ENCODE data around the gene IGFBPL1.
"Not testable (repeated sequence)": the region's sequence is repeated elsewhere in the genome, so short reads cannot be mapped to it uniquely, and the experiment has no call there.

The IGFBPL1 gene

DNA sequence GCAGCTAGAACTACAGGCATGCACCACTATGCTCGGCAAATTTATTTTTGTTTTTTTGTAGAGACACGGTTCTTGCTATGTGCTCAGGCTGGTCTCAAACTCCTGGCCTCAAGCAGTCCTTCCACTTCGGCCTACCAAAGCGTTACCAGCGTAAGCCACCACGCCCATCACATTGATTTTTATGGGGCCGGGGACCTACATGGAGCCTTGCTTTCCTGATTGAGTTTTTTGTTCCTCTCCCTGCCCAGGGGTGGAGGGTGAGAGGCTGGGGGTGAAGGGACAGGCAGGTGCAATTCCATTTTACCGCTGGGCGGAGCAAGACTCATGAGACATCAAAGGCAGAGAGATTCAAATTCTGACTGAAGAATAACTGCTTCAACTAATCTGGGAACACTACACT, 29.8 kb downstream of the IGFBPL1 start:
- DNase-seq: no peak

DNA sequence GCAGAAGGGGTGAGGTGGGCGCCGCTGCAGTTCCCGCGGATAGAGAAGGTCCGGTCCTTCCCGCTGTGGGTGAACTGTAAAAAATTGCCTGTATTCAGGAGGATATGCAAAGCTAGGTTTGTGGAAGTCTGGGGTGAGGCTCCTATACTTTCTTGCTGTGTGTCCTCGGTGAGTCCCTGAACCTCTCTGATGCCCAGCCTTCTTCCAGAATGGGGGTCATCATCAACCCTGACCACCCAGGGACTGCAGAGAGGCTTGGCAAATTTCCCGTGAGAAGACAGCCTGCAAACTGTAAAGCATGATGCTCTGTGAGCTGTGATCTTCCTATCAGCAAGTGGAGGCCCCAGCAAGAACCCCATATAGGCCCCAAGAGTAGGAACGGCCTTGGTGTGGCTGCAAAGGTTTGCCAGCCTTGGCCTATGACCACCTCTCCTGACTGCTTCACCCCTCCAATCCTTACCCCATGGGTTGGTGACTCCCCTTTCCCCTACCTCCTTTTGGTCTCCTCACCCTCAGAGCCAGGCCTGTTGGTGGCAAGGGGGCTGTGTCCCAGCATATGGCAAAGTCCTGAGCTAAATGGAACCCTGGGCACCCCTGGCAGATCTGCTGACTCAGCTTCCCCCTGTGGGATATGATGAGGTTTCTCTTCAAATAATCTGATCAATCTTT, 31.0 kb downstream of the IGFBPL1 start:
- no peak for DNase-seq

DNA sequence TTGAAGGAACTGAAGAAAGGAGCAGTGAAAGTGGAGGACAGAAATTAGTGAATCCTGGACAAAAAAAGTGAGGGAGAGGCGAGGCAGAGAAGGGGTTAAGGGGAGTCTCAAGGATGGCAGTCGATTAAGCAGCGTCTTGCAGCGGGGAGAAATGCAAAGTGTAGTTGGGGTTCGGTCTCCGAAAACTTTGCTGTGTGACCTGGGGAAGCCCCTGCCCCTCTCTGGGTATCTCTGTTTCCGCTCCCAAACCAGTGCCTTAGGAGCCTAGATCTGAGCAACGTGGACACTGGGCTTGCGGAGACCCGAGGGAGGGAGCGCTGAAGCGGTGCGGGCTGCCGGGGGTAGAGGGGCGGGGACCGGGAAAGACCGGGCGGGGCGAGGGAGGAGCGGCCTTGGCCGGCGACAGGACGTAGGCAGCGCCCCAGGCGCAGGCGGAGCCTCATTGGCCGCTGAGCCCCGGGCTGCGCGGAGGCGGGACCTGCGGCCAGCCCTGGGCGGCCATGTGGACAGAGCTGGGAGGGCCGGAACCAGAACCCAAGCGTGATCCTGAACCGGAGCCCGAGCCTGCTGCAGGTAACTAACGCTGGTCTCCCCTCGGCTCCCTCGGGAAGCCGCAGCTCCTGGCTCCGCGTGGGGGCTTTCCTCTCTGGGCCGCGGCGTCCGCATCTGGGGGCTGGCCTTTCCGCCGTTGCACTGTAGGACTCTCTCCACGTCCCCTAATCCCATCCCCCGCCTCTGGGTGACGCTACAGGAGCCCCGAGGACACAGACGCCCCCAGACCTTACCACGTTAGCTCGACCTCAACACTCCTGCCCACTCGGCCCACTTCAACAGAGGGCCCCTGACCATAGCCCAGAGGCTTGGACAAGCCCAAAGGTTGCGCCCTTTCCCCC, 31.8 kb downstream of the IGFBPL1 start, which contains the start of gene ALDH1B1:
TSS of gene ALDH1B1 (plus strand) at position 468 of the 893 bp plus-strand sequence. CDS start 3,047 bp downstream, outside the sequence.
- peak; percentile 87 for DNase-seq

DNA sequence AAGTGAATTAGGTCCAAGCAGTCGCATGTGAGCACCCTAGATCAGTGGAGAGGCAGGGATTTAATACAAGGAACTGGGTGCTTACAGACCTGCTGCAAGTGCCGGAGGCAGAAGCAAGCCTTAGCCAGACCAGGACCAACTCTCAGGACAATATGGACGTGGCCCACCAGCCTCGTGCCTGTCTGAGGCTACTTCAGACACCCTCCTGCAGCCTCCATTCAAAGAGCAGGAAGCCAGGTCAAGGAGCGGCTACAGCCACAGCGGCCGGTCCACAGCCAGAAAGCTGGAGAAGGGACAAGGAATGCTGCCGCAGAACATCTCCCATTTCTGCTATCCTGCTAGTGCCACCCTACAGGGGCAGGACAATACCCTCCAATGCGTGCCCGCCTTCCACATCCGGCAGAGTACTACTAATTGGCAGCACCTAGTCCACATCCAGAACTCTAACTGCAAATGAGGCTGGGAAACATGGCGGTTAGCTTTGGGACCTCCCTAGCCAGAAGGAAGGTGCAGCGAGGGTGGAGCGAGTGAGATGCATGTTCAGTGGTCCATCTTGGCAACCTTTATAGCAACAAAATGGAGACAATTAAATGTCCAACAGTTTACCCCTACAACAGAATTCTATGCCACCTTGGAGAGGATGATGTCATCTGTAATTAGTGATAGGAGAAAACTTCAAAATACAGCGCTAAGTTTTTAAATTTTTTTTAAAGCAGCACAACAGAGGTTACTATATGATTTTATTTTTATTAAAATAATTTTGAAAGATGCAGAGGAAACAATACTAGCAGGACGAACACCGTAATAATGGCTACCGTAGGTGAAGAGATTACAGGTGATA, 32.8 kb downstream of the IGFBPL1 start:
- no peak for DNase-seq

DNA sequence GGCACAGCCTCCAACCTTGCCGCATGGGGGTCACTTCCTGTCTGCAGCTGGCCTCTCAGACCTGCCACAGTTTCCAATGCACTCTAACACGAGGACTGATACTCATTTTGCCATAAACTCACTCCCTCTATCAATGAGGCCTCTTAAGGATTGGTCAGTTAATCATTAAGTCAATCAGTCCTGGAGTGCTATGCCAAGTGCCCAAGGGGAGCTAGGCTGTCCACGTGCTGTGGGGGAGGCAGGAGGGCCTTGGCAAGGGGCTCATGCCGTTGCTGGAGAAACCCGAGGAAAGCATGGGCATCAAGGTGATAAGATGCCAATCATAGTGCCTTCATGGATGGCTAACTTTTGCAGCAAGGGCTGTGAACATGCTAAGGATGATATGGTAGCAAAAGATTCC, 33.4 kb downstream of the IGFBPL1 start:
- DNase-seq: no peak

DNA sequence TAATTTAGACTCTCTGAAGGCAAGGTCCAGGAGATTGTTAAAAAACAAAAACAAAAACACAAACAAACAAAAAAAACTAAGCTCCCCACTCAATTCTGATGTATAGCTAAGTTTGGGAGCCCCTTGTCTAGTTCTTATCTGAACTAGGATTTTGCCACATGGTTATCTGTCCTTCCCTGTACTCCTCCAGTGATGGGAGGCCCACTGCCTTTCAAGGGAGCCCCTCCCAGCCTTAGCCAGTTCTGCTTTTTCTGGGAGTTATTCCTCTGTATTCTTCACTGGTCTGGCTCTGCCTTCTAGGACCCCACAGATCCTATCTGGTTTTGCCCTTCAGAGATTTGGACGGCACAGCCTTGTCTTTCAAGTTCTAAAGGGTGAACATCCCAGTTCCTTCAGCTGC, 33.8 kb downstream of the IGFBPL1 start:
- DNase-seq: no peak

DNA sequence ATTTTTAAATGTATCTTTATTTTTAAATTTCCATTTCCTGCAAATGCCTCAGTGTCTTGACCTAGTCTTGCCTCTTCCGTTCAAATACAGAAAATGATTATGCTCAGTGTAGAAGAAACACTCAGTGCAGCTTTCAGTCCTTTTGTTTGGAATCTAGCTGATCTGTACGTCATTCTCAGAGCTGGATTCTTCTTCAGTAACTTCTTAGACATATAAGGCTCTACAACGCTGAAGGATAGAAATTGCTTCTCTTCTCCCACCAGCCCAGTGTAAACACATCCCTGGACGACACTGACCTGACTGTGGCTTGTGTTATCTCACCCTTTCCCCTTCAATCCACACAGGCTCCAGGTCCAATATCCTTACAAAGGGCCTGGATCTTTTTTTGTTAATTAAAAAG, 34.9 kb downstream of the IGFBPL1 start:
- DNase-seq: no peak

DNA sequence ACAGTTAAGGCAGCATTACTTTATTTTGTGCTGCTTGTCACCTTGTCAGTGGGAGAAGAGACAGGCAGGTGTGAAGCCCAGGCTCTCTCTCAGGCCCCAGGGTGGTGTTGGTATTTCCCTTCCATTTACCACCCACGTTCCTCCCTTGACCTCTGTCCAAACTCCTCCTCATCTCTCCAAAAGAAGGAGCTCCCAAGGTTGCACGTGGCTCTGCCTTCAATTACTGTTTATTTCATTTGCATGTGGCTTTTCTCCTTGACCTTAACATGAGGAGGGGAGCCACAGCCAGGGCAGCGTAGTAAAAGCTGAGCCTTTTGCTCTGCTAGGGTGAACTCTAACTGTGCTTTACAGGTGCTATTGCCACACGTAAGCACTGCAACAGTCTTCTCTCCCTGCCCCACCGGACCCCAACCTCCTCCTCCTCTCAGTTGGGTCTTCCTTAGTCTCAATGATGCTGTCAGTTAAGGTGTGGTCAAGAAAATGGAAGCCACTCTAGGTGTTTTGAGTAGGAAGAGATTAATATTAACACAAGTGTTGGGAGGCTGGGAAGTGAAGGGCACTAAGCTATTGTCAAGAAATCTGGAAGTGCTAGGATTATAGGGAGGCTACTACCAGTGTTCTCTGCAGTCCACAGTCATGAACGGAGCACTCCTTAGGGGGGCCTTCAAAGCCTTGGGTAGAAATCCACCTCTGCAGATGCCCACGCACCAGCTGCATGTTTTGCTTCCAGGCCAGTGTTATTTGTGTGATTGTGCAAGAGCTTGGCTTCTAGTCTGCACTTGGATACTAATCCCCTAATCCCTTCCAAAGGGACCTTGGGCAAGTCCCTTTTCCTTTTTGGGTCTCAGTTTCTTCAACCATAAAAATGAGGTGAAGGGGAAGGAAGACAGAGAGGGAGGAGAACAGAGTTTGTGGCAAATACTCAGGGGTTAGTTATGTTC, 35.7 kb downstream of the IGFBPL1 start:
- no peak for DNase-seq

DNA sequence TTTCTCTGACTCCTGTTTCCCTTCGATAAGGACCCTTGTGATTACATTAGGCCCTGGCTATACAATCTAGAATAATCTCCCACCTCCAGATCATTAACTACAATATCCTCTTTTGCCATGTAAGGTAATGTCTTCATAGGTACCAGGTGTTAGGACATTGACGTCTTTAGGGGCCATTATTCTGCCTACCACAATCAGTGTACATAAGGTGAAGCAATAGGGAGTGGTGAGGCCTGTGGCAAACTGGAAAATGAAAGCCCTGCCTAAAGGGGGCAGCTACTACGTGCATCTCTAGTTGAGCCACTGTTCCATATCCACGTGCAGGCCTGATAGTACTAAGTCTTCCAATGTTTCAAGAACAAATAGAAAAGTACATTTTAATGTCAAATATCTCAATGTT, 36.5 kb downstream of the IGFBPL1 start:
- DNase-seq: no peak

DNA sequence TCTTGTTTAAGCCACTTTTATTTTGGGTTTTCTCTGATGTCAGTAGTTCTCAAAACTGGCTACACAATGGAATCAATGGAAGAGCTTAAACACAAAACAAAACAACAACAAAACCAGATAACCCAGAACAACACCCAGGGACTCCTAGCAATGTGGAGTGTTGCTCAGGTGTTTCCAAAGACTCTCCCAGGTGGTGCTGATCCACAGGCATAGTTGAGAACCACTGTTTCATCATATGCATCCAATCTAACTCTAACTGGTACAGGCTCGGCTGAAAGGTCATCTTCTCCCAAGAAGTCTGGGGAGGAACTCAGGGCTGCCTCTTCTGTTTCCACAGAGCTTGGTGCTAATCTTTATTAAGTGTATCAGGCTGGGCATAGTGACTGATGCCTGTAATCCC, 37.2 kb downstream of the IGFBPL1 start:
- DNase-seq: no peak

DNA sequence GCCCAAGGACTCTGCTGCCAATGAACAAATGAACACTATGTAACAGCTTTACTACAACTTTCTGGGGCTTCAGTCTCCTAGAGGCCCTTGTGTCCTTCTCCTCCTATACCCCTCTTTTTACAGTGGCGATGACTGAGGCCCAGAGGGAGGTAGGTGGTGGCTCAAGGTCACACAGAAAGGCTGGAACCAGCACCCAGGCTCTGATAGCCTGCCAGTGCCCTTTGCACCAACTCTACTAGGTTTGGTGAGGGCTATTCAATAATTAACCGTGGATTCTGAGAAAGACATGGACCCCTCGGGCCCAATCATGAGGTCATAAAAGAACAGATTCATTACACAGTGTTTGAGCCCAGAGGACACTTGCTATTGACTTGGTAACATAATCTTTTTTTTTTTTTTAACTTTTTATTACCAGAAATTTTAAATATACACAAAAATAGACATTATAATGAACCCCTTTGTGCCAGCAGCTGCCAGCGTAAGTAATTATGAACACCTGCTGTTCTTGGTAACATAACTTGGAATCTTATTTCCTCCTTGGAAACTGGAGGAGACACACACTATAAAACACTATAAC, 37.8 kb downstream of the IGFBPL1 start:
- DNase-seq: no peak

DNA sequence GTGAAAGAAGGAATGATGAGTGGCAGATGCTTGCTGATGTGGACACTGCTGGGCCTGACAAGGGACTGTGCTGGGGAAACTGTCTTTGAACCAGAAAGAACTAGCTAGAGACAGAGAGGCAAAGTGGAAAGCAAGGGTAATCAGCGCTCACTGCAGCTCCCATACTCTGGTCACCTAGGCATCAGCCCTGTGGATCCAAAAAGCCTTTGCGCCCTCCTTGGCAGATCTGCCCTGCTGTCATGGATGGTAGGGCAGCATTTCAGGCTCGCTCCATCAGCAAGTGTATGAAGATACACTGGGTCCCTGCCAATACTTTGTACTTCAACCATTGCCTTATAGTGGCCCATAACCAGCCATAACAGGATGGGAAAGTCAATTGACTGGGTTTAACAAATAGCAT, 38.4 kb downstream of the IGFBPL1 start:
- DNase-seq: no peak

DNA sequence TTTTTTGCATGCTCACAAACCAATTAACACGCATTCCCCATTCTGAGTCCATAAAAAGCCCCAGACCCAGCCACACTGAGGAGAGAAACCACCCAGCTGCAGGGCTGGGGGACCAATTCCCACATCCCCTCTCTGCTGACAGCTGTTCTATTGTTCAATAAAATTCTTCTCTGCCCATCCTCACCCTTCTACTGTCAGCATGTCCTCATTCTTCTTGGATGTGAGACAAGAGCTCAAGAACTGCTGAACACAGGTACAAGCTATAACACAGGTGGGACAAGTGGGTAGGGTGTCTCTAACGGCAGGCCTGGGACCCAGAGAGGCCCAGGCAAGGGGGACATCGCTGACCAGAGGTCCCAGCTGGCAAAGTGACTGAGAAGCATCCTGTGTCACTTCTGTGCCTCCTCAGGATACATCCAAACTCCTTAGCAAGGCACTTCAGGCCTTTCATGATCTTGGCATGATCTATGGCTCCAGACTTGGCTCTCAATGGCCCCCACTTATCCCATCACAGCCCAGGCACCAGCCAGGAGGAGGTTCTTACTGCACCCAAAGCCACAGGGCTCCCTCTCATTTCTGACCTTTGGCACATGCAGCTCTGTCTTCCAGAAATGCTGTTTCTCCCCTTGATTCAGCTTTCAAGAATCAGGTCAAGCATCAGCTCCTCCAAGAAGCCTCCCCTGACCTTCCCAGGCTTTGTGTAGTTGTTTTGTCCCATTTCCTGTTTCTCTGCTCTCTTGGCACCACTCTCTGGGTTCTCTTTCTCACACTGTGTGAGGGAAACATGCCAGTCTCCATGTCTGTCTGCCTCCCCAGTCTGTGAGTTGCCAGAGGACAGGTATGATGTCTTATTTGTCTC, 39.0 kb downstream of the IGFBPL1 start:
- no peak for DNase-seq

DNA sequence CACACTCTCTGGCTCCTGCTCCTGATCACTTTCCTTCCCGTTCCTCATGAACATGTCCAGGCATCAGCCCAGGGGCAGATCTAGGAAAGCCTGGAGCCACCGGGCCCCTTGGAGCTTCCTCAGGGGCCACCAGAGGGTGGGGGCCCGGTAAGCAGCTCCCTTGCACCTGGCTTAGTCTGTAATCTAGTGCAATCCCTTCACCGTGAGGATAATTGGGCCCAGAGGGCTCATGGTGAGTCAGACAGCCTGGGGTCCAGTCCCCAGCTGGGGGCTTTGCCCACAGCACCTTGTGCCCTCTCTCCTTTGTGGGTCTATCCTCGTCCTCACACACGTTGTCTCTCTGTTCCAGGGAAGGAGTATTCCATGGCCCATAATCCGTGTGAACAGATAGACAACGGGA, 42.1 kb downstream of the IGFBPL1 start:
- DNase-seq: no peak

DNA sequence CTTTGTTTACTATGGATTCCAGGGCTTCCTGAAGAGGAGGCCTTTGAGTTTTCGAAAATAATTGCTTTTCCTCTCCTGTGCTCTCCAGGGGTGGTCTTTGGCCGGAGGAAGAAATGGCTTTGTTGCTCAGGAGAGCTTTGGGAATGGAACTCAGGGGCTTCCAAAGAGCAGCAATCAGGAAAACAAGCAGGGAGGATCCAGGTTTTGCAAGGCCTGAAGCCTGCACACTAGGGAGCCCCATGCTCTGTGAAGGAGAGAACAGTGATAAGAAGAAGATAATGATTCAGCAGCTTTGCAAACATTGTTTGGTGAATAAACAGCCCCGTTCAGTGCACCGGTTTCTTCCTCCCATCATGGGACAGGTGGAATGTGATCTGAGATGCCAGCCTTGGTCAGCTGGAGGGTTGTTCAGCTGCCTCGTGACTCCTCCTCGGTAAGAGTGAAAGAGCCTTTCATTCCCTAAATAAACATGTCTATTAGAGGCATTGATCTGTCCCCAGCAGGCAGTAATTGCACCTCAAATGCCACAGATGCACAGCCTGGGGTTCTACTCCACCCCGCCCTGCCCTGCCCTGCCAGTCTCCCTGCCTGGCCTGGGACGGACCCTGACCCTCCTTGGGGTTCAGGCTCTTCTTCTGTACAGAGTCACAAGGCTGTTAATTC, 43.3 kb downstream of the IGFBPL1 start:
- DNase-seq: no peak

DNA sequence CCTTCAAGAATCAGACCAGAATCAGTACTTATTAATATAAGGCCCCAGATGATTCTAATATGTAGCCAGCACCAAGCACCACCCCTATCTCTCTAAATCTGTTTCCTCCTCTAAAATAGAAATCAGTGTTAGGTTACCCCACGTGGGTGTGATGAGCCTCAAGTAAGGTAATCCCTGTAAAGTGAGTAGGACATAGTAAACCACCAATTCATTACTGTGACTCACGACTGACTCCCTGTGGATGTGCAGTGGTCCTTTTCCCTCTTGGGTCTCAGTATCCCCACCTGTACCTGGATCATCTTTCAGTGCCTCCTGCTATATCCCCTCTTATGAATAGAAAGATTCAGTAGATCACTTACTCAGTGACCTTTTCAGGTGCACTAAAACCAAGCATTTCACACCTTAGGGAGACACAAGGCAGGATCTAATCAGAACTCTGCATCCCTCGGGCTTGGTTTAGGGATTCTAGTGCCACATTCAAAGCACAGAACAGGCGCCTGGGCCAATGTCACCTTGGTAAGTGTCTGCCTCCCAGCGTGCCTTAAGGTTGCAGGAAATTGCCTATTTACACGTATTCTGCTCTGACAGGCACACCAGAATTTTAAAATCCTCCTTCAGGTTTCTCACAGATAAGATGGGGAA, 43.9 kb downstream of the IGFBPL1 start:
- DNase-seq: no peak

DNA sequence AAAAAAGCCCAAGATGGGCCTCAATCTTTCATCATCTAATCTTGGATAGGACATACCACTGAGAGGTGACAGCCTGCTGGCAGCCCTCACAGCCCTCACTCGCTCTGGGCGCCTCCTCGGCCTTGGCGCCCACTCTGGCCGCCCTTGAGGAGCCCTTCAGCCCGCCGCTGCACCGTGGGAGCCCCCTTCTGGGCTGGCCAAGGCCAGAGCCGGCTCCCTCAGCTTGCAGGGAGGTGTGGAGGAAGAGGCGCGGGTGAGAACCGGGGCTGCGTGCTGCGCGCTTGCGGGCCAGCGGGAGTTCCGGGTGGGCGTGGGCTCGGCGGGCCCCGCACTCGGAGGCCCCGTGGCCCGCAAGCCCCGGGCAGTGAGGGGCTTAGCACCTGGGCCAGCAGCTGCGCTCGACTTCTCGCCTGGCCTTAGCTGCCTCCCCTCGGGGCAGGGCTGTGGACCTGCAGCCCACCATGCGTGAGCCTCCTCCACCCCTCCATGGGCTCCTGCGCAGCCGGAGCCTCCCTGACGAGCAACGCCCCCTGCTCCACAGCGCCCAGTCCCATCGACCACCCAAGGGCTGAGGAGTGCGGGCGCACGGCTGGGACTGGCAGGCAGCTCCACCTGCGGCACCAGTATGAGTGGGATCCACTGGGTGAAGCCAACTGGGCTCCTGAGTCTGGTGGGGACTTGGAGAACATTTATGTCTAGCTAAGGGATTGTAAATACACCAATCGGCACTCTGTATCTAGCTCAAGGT, 46.7 kb downstream of the IGFBPL1 start:
- not testable (repeated sequence) for DNase-seq

DNA sequence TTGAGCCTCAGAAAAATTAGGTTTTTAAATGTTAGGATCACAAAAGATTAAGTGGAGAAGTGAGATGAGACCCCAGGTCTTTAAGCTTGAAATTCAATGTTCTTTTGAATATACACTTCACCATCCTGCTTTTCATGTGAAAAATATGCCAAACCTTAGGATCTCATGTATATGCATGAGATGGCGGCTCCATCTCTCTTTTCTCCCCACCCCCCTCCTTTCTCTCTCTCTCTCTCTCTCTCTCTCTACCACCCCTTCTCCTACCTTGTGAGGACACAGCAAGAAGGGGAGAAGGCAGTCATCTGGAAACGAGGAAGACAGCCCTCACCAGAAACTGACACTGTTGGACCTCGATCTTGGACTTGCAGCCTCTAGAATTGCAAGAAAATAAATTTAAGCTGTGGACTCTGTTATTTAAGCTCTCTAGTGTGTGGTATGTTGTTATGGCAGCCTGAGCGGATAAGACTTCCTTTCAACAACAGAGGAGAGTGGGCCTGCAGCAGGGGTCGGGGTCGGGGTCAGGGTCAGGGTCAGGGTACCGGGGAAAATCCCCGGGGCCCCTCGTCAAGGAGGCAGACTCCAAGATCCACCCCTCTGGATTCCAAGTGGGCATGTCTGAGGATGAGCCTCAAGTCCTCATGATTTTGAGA, 48.1 kb downstream of the IGFBPL1 start:
- DNase-seq: no peak

Data from right forelimb (tissue), 1 donor.